Measurements from ENCODE around the gene PITPNC1. TPM values are rescaled to one million over a fixed set of nuclear protein-coding genes. Genes with fewer than 3 reads are reported as not detected.

PITPNC1 gene
- total RNA-seq, 1 experiment from 2014 or later = 4.2 TPM

DNA sequence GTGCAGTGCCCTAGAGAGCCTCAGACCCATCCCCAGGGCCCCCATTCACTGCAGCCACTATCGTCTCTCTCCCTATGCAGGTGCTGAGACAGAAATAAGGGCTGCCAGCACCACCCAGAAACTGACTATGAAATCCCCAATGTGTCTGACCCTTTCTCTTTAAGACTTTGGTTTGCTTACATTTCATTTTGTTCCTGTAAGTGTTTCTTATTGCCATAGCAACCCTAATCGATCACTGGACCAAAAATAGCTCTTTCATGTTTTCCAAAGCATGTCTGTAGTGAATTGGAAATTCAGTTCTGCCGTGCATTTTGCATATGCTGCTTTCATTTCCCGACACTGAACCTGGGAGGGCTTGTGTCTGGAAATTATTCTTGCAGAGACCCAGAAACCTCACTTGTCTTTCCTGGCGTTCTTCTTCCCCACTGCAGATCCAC, 192.0 kb downstream of the PITPNC1 start:
- TF ChIP-seq, protein P1, sequence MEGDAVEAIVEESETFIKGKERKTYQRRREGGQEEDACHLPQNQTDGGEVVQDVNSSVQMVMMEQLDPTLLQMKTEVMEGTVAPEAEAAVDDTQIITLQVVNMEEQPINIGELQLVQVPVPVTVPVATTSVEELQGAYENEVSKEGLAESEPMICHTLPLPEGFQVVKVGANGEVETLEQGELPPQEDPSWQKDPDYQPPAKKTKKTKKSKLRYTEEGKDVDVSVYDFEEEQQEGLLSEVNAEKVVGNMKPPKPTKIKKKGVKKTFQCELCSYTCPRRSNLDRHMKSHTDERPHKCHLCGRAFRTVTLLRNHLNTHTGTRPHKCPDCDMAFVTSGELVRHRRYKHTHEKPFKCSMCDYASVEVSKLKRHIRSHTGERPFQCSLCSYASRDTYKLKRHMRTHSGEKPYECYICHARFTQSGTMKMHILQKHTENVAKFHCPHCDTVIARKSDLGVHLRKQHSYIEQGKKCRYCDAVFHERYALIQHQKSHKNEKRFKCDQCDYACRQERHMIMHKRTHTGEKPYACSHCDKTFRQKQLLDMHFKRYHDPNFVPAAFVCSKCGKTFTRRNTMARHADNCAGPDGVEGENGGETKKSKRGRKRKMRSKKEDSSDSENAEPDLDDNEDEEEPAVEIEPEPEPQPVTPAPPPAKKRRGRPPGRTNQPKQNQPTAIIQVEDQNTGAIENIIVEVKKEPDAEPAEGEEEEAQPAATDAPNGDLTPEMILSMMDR (IDR thresholded peaks at IDR 0.05; ENCODE audit: insufficient read depth in 1 of 2, low read depth in 1 of 2, low read length in 1 of 2, severe bottlenecking in 1 of 2, unreplicated experiment in 1 of 2) = no peak
- no peak overlapping the region for H3K27ac Mint-ChIP-seq (ENCODE audit: unreplicated experiment)
- H3K4me3 Mint-ChIP-seq (ENCODE audit: unreplicated experiment) = no peak overlapping the region
- CTCF ChIA-PET = no interaction called here
- Histone ChIP-seq H3K9me3 (no peaks in the 10 kb centered on the region), H3K4me3 (ENCODE audit: low read depth, low read length) (no peak overlapping the region), H3K27me3 (replicated peaks; ENCODE audit: control insufficient read depth, insufficient read depth, low read length) (no peaks in the 10 kb centered on the region), H3K36me3 (ENCODE audit: control insufficient read depth, insufficient read depth, low read length) (no peaks in the 10 kb centered on the region), H3K4me1 (no peaks in the 10 kb centered on the region)
- peaks cover 14% of the 10 kb centered on the region for H3K27me3 Mint-ChIP-seq (ENCODE audit: insufficient read depth, unreplicated experiment)
- POLR2A ChIA-PET = interaction anchor here (0.5 kb wide), 1 partner anchor 225 kb away, joined by 10 read pairs; no protein-coding TSS in a partner anchor
- no peak for DNase-seq
- no TSS peak for BruUV-seq (replicated peaks)
- H3K4me1 Mint-ChIP-seq (ENCODE audit: low read depth, unreplicated experiment) = no peaks in the 10 kb centered on the region
- H3K36me3 Mint-ChIP-seq (ENCODE audit: insufficient read depth, unreplicated experiment) = no peaks in the 10 kb centered on the region
- peaks cover 3% of the 10 kb centered on the region for H3K9me3 Mint-ChIP-seq (ENCODE audit: unreplicated experiment)
- intact Hi-C loops (cut with micrococcal nuclease; ENCODE audit: unreplicated experiment) = no loop called here

DNA sequence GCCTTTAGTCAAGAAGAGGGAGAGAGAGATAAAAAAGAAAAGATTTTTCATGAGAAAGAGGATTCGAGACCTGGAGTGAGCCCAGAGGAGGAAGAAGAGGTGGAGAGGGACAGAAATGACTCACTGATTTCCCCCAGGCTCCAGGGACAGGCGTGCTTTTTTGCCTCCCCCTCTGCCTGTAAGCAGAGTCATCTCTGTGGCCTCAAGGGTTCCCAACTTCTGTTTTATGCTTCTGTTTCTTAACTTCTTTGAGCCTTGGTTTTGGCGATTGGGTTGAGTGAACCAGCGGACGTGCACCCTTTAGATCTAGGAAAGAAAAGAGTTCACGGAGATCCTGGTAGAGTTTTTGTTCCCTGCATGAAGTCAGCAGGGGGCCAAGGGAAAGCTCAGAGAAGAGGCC, 192.8 kb downstream of the PITPNC1 start:
- no peaks in the 10 kb centered on the region for H3K9me3 Mint-ChIP-seq (ENCODE audit: unreplicated experiment)
- H3K27me3 Mint-ChIP-seq (ENCODE audit: insufficient read depth, unreplicated experiment) = peaks cover 14% of the 10 kb centered on the region
- no peaks in the 10 kb centered on the region for H3K9me3 ChIP-seq
- ChIA-PET POLR2A (no interaction called here), CTCF (no interaction called here)
- no peak for DNase-seq
- no peaks in the 10 kb centered on the region for H3K4me1 Mint-ChIP-seq (ENCODE audit: low read depth, unreplicated experiment)
- H3K36me3 Mint-ChIP-seq (ENCODE audit: insufficient read depth, unreplicated experiment) = no peaks in the 10 kb centered on the region
- H3K27ac Mint-ChIP-seq (ENCODE audit: unreplicated experiment) = no peak overlapping the region
- TF ChIP-seq, protein P1 (IDR thresholded peaks at IDR 0.05; ENCODE audit: insufficient read depth in 1 of 2, low read depth in 1 of 2, low read length in 1 of 2, severe bottlenecking in 1 of 2, unreplicated experiment in 1 of 2) = no peak
- no peak overlapping the region for H3K4me3 Mint-ChIP-seq (ENCODE audit: unreplicated experiment)
- H3K4me3 ChIP-seq (ENCODE audit: low read depth, low read length) = no peak overlapping the region
- H3K4me1 ChIP-seq = no peaks in the 10 kb centered on the region
- no peaks in the 10 kb centered on the region for H3K27me3 ChIP-seq (replicated peaks; ENCODE audit: control insufficient read depth, insufficient read depth, low read length)
- no peaks in the 10 kb centered on the region for H3K36me3 ChIP-seq (ENCODE audit: control insufficient read depth, insufficient read depth, low read length)
- intact Hi-C loops (cut with micrococcal nuclease; ENCODE audit: unreplicated experiment) = no loop called here
- no TSS peak for BruUV-seq (replicated peaks)

DNA sequence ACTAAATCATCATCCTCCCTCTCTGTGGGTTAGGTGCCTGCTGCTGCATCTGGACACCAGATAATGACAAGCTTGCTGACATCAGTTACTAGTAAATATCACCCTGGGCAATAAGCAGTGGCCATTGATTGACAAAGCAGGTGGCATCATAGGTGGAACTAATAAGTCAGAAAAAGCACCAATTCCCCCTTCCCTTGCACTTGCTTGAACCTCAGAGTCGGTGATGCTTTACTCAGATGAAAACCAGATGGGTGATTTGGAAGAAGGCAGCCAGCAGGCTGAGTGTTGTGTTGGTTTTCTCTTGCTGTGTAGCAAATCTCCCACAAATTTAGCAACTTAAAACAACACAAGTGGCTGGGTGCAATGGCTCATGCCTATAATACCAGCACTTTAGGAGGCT, 193.7 kb downstream of the PITPNC1 start:
- TF ChIP-seq, protein P1 (IDR thresholded peaks at IDR 0.05; ENCODE audit: insufficient read depth in 1 of 2, low read depth in 1 of 2, low read length in 1 of 2, severe bottlenecking in 1 of 2, unreplicated experiment in 1 of 2) = no peak
- POLR2A ChIA-PET = no interaction called here
- no peaks in the 10 kb centered on the region for H3K4me1 Mint-ChIP-seq (ENCODE audit: low read depth, unreplicated experiment)

More for the DNA sequence above, 193.7 kb downstream of the PITPNC1 start:
- DNase-seq = no peak
- H3K4me1 ChIP-seq = no peaks in the 10 kb centered on the region
- intact Hi-C loops (cut with micrococcal nuclease; ENCODE audit: unreplicated experiment) = no loop called here
- H3K9me3 ChIP-seq = no peaks in the 10 kb centered on the region
- Mint-ChIP-seq H3K36me3 (ENCODE audit: insufficient read depth, unreplicated experiment) (no peaks in the 10 kb centered on the region), H3K27ac (ENCODE audit: unreplicated experiment) (no peak overlapping the region), H3K27me3 (ENCODE audit: insufficient read depth, unreplicated experiment) (peaks cover 14% of the 10 kb centered on the region), H3K4me3 (ENCODE audit: unreplicated experiment) (no peak overlapping the region), H3K9me3 (ENCODE audit: unreplicated experiment) (no peaks in the 10 kb centered on the region)
- no peaks in the 10 kb centered on the region for H3K27me3 ChIP-seq (replicated peaks; ENCODE audit: control insufficient read depth, insufficient read depth, low read length)
- H3K4me3 ChIP-seq (ENCODE audit: low read depth, low read length) = no peak overlapping the region
- CTCF ChIA-PET = no interaction called here
- no TSS peak for BruUV-seq (replicated peaks)
- no peaks in the 10 kb centered on the region for H3K36me3 ChIP-seq (ENCODE audit: control insufficient read depth, insufficient read depth, low read length)
